ENCODE measurements around the gene PALD1.

- TF ChIP-seq POLR2A (IDR thresholded peaks at IDR 0.05): no peak
- no peak for TF ChIP-seq CTCF (IDR thresholded peaks at IDR 0.05)
These were observed 56.9 kb downstream of the PALD1 start for GRCh38 chr10:70535451-70535850.

All from testis (tissue), 2 donors.